Skin epidermis (tissue), 12 donors: ENCODE measurements around the gene ARL14EPL.
"Not testable (repeated sequence)": the region's sequence is repeated elsewhere in the genome, so short reads cannot be mapped to it uniquely, and the experiment has no call there.

ENCODE experiments used
- H3K27ac ChIP-seq, 21 experiments: fragments of 200-600 bp; sonication (generic) in 11 of 21; one replicate each; pipeline ENCODE4 v1.5.0; 2020; ENCODE audit warnings: mild to moderate bottlenecking in 3 of 21, inconsistent platforms in 2 of 21, moderate library complexity in 2 of 21
- H3K4me3 ChIP-seq, 7 experiments: fragments of 200-600 bp; sonication (generic) in 2 of 7; one replicate each; pipeline ENCODE4 v1.5.0; 2020; ENCODE audit warnings: inconsistent platforms in 2 of 7, mild to moderate bottlenecking in 2 of 7, moderate library complexity in 1 of 7

Gene ARL14EPL

GRCh38 chr5:116045821-116046220 lies 13.5 kb downstream of the ARL14EPL start:
- H3K27ac ChIP-seq = no peak overlapping the region
- H3K4me3 ChIP-seq = no peak overlapping the region

GRCh38 chr5:116046261-116046660 lies 14.0 kb downstream of the ARL14EPL start:
- no peak overlapping the region for H3K27ac ChIP-seq
- no peak overlapping the region for H3K4me3 ChIP-seq

GRCh38 chr5:116046823-116047222 lies 14.6 kb downstream of the ARL14EPL start:
- Histone ChIP-seq H3K27ac (no peak overlapping the region), H3K4me3 (no peak overlapping the region)

- no peak overlapping the region for H3K4me3 ChIP-seq
- H3K27ac ChIP-seq = no peak overlapping the region
Observed at GRCh38 chr5:116058346-116058936, 26.2 kb downstream of the ARL14EPL start.

GRCh38 chr5:116062352-116062751 lies 30.1 kb downstream of the ARL14EPL start:
- Histone ChIP-seq H3K27ac (no peak overlapping the region), H3K4me3 (no peak overlapping the region)

- no peak overlapping the region for H3K4me3 ChIP-seq
- no peak overlapping the region for H3K27ac ChIP-seq
Observed at GRCh38 chr5:116063950-116064349, 31.7 kb downstream of the ARL14EPL start.

- no peak overlapping the region for H3K27ac ChIP-seq
Observed at GRCh38 chr5:116068028-116068632, 35.9 kb downstream of the ARL14EPL start.

GRCh38 chr5:116071211-116071610 lies 38.9 kb downstream of the ARL14EPL start:
- Histone ChIP-seq H3K27ac (no peak overlapping the region), H3K4me3 (no peak overlapping the region)

More at GRCh38 chr5:116068028-116068632, 35.9 kb downstream of the ARL14EPL start:
- H3K4me3 ChIP-seq = no peak overlapping the region

GRCh38 chr5:116075191-116075831 lies 43.0 kb downstream of the ARL14EPL start:
- no peak overlapping the region for H3K27ac ChIP-seq
- no peak overlapping the region for H3K4me3 ChIP-seq

GRCh38 chr5:116076496-116076895 lies 44.2 kb downstream of the ARL14EPL start:
- Histone ChIP-seq H3K27ac (no peak overlapping the region), H3K4me3 (no peak overlapping the region)

GRCh38 chr5:116078199-116078598 lies 45.9 kb downstream of the ARL14EPL start:
- Histone ChIP-seq H3K4me3 (no peak overlapping the region), H3K27ac (no peak overlapping the region)

GRCh38 chr5:116084287-116084691 lies 52.0 kb downstream of the ARL14EPL start:
- Histone ChIP-seq H3K4me3 (peak overlapping the region; percentile 82 to 96 (median 92)), H3K27ac (peak overlapping the region in 19 of 21 experiments; percentile 86 to 99 (median 95))

GRCh38 chr5:116084871-116085715 lies 52.8 kb downstream of the ARL14EPL start, which contains the start of gene COMMD10:
TSS of gene COMMD10 (plus strand) at chr5:116085025.
- peak within 1 kb of the TSS; percentile 86 to 99 (median 95) for H3K27ac ChIP-seq
- peak within 1 kb of the TSS; percentile 82 to 96 (median 92) for H3K4me3 ChIP-seq

GRCh38 chr5:116086309-116086708 lies 54.0 kb downstream of the ARL14EPL start:
- H3K4me3 ChIP-seq = peak overlapping the region in 1 of 7 experiments; percentile 95

GRCh38 chr5:116088062-116088461 lies 55.8 kb downstream of the ARL14EPL start:
- H3K4me3 ChIP-seq = no peak overlapping the region
- H3K27ac ChIP-seq = no peak overlapping the region

More at GRCh38 chr5:116086309-116086708, 54.0 kb downstream of the ARL14EPL start:
- H3K27ac ChIP-seq = not testable (repeated sequence)

GRCh38 chr5:116090302-116090701 lies 58.0 kb downstream of the ARL14EPL start:
- Histone ChIP-seq H3K27ac (no peak overlapping the region), H3K4me3 (no peak overlapping the region)

GRCh38 chr5:116091416-116091815 lies 59.1 kb downstream of the ARL14EPL start:
- H3K4me3 ChIP-seq = no peak overlapping the region
- no peak overlapping the region for H3K27ac ChIP-seq

GRCh38 chr5:116097301-116097700 lies 65.0 kb downstream of the ARL14EPL start:
- Histone ChIP-seq H3K4me3 (no peak overlapping the region), H3K27ac (no peak overlapping the region)

GRCh38 chr5:116098998-116099397 lies 66.7 kb downstream of the ARL14EPL start:
- Histone ChIP-seq H3K4me3 (no peak overlapping the region), H3K27ac (no peak overlapping the region)

- not testable (repeated sequence) for H3K27ac ChIP-seq, H3K4me3 ChIP-seq
Observed at GRCh38 chr5:116104941-116105340, 72.7 kb downstream of the ARL14EPL start.
